Neural cell (in vitro differentiated cells): Measurements from ENCODE around the gene GIPC2.

Experiments
- CTCF ChIP-seq: fragments of 450-650 bp; IDR thresholded peaks from 2 replicates; pipeline ENCODE4 v1.5.1; 2014; ENCODE audit warnings: antibody characterized with exemption, mild to moderate bottlenecking, moderate library complexity; ENCODE audit not compliant: poor library complexity, severe bottlenecking
- POLR2AphosphoS5 ChIP-seq: IDR thresholded peaks from 2 replicates; pipeline ENCODE4 v1.6.1; 2012
- REST ChIP-seq: IDR thresholded peaks from 2 replicates; pipeline ENCODE4 v1.6.1; 2012; ENCODE audit warnings: borderline replicate concordance

GRCh38 chr1:78054972-78055371 is 9.2 kb downstream of the GIPC2 start:
- TF ChIP-seq CTCF: no peak
- TF ChIP-seq REST: no peak
- TF ChIP-seq POLR2AphosphoS5: no peak
